DLD1 (cell line): Measurements from ENCODE around the gene CNIH3.

Experiments
- in situ Hi-C: cut with HindIII; loops from 2 replicates; pipeline ENCODE4 v1.10.0; 2017; ENCODE audit warnings: low sequenced_read_pairs

Gene CNIH3

GRCh38 chr1:224763126-224763775 lies 147.1 kb downstream of the CNIH3 start:
- in situ Hi-C loops = no loop called here

- in situ Hi-C loops = no loop called here
Observed at GRCh38 chr1:224766266-224766665, 150.1 kb downstream of the CNIH3 start.

GRCh38 chr1:224767031-224767430 lies 150.9 kb downstream of the CNIH3 start:
- in situ Hi-C loops = no loop called here

DNA sequence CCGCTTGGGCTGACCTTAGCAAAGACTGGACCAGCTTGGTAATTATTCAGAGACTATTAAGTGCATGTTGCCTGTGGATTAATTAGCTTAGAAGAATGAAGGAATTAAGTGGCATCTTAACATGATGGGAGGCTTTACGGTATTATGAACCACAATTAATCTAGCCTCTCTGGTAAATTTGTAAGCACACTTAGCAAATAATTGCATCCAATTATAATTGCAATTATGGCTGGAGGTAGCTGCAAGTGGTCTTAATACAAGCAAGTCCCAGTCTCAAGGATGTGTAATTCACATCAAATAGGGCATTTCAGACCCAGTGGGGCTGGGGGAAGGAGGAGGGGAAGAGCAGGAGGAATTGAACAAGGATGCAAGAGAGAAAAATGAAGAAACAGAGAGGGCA lies 151.6 kb downstream of the CNIH3 start:
- in situ Hi-C loops = no loop called here

- in situ Hi-C loops = no loop called here
Observed at GRCh38 chr1:224768971-224769370, 152.9 kb downstream of the CNIH3 start.

- in situ Hi-C loops = no loop called here
Observed at GRCh38 chr1:224769452-224770335, 153.6 kb downstream of the CNIH3 start.

DNA sequence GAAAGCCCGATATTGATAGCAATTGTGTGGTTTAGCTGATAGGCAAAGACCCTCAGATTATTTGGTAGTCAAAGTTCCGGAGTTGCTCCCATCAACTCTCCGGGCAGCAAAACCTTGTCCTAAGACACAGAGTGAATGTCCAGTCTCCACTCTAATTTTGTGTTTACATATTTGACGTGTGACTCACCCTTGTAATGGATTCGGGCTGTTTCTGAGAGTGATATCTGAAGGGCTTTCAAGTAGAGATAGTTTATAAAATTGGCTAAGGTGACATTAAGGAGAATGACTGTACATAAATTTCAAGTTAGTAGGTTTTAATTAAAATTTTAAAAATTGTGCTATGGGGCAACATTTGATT lies 154.2 kb downstream of the CNIH3 start:
- in situ Hi-C loops = no loop called here

- in situ Hi-C loops = no loop called here
Observed at GRCh38 chr1:224773646-224774045, 157.5 kb downstream of the CNIH3 start.

GRCh38 chr1:224774378-224774777 lies 158.3 kb downstream of the CNIH3 start:
- in situ Hi-C loops = no loop called here

- in situ Hi-C loops = no loop called here
Observed at GRCh38 chr1:224777180-224777579, 161.1 kb downstream of the CNIH3 start.

DNA sequence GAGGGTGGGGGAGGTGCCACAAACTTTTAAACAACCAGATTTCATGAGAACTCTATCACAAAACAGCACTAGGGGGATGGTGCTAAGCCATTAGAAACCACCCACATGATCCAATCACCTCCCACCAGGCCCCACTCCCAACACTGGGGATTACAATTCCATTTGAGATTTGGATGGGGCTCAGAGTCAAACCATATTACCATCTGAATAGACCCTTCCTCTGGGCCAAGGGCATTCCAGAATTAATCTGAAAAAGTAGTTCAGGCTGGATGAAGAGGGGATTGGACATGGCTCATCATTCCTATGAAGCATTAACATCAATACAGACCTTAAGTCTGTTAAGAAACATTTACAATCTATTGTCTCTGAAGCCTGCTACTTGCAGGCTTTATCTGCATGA lies 163.4 kb downstream of the CNIH3 start:
- in situ Hi-C loops = no loop called here

GRCh38 chr1:224780736-224781135 lies 164.6 kb downstream of the CNIH3 start:
- in situ Hi-C loops = no loop called here

GRCh38 chr1:224781800-224782199 lies 165.7 kb downstream of the CNIH3 start:
- in situ Hi-C loops = no loop called here

- in situ Hi-C loops = no loop called here
Observed at GRCh38 chr1:224782281-224783000, 166.3 kb downstream of the CNIH3 start.

DNA sequence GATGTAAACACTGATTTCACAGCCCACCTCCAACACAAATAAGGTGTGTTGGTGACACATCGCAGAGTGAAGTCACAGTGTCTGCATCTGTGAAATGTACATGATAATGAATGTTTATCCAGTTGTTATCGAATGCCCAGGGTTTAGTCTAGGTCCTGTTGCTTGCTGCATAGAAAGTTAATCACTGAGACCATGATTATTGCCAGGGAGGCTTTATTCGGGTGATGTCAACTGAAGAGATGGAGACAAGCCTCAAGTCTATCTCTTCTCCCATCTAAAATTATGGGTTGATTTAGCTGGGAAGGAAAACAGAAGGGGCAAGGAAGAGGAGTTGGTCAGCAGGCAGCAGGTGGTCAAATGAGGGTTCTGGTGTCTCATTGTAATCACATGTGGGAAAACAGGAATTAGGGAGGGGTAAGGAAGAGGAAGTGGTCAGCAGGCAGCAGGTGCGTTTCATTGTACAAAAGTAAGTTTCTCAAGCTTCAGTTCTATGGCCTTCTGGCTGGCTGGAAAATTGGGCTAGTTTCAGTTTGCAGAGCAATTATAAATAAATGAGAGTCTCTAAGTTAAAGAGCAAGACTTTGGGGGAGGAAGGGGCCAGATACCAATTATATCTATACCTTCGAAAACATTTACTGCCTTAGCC lies 167.0 kb downstream of the CNIH3 start:
- in situ Hi-C loops = no loop called here

GRCh38 chr1:224784265-224785039 lies 168.3 kb downstream of the CNIH3 start:
- in situ Hi-C loops = no loop called here

- in situ Hi-C loops = no loop called here
Observed at GRCh38 chr1:224785040-224785328, 168.9 kb downstream of the CNIH3 start.

- in situ Hi-C loops = no loop called here
Observed at GRCh38 chr1:224785622-224786021, 169.5 kb downstream of the CNIH3 start.

- in situ Hi-C loops = no loop called here
Observed at GRCh38 chr1:224786533-224787250, 170.6 kb downstream of the CNIH3 start.

GRCh38 chr1:224789311-224789710 lies 173.2 kb downstream of the CNIH3 start:
- in situ Hi-C loops = no loop called here
